Mucosa of descending colon (tissue), 3 donors: ENCODE data around the gene TOP1. TPM values are rescaled to one million over a fixed set of nuclear protein-coding genes. Genes with fewer than 3 reads are reported as not detected.

Source experiments
- ATAC-seq: fragments of 200-7000 bp; cut with Tn5 transposase; one replicate; pipeline ENCODE4 v1.9.1; 2020; ENCODE audit warnings: mild to moderate bottlenecking, moderate library complexity
- DNase-seq, 3 donors: peaks; one replicate each; pipeline ENCODE4 v3.0.0-alpha.2; 2020
- H3K36me3 ChIP-seq: fragments of 200-600 bp; one replicate; pipeline ENCODE4 v1.8.0; 2021; ENCODE audit warnings: low read depth, mild to moderate bottlenecking
- H3K4me1 ChIP-seq: fragments of 200-600 bp; one replicate; pipeline ENCODE4 v1.8.0; 2021; ENCODE audit warnings: low read depth, mild to moderate bottlenecking
- H3K4me3 ChIP-seq: fragments of 200-600 bp; one replicate; pipeline ENCODE4 v1.8.0; 2021; ENCODE audit warnings: mild to moderate bottlenecking
- H3K9me3 ChIP-seq: fragments of 200-600 bp; one replicate; pipeline ENCODE4 v1.8.0; 2021; ENCODE audit warnings: mild to moderate bottlenecking
- CTCF ChIP-seq: fragments of 200-600 bp; IDR thresholded peaks from one replicate; pipeline ENCODE4 v1.8.0; 2022; ENCODE audit warnings: antibody characterized with exemption, mild to moderate bottlenecking
- intact Hi-C, 2 donors: fragments of 100-400 bp; cut with DNase I in 1 of 2; cut with micrococcal nuclease in 1 of 2; formaldehyde crosslinking; loops; one replicate each; pipeline versions ENCODE4 v1.11.0 to v1.11.1; 2022; cut with DNase I, micrococcal nuclease
- long read RNA-seq, 2 donors: library from polyadenylated mRNA; unstranded; transcript quantifications; one replicate each; pipeline ENCODE4 v2.0.0, GENCODE V29; 2019 to 2021
- total RNA-seq, 3 donors: library from RNA; stranded (reverse); fragmentation: NEBNext Ultra II Directional in 2 of 3; extraction: Animal tissue kit (Norgen Biotek cat#: 25700) in 2 of 3; gene quantifications; one replicate each; pipeline versions ENCODE4 v1.2.1 to v1.2.4, GENCODE V29; 2021 to 2023
- donor health status: DM: no; HTN: no; CAD: no; lungs with moderate emphysema.
- donor health status: DM: no; HTN: no; CAD: no.
- donor health status: DM: no; HTN: yes; CAD: no.

Gene TOP1
- 10 to 100 TPM; 51.8 to 60.0 (median 57.7) TPM for total RNA-seq
- long read RNA-seq, donor 1, transcript TOP1-201 (21 exons, 3,738 nt), result major isoform, 28 of 49 reads
- long read RNA-seq, donor 1, partial matches to known transcripts, result 19 of 49 reads
- long read RNA-seq, donor 1, other reads (novel, unspliced or antisense), result 2 of 49 reads
- long read RNA-seq, donor 2, partial matches to known transcripts, result 20 of 21 reads
- long read RNA-seq, donor 2, other reads (novel, unspliced or antisense), result 1 of 21 reads

- peaks cover 34% of the 10 kb centered on the region for H3K4me1 ChIP-seq
- no peak for TF ChIP-seq CTCF
- no peaks in the 10 kb centered on the region for H3K9me3 ChIP-seq
- H3K4me3 ChIP-seq, result peak within 1 kb of the TSS; percentile 86
- ATAC-seq, result peak; percentile 98
- DNase-seq, result peak; percentile 100
- intact Hi-C loops, result no loop called here
- H3K36me3 ChIP-seq, result peaks cover 4% of the 10 kb centered on the region
Observed at GRCh38 chr20:41028359-41029149, at the start of gene TOP1. TOP1 (plus strand) TSS chr20:41028822; CDS start chr20:41029068, 246 bp downstream.

- H3K36me3 ChIP-seq, result no peaks in the 10 kb centered on the region
- intact Hi-C loops, result no loop called here
- H3K4me3 ChIP-seq, result no peak overlapping the region
- H3K4me1 ChIP-seq, result no peaks in the 10 kb centered on the region
- ATAC-seq, result no peak
- H3K9me3 ChIP-seq, result peaks cover 13% of the 10 kb centered on the region
- DNase-seq, result no peak
- TF ChIP-seq CTCF, result no peak
Observed at GRCh38 chr20:40979247-40979646, 49.4 kb upstream of the TOP1 start.

- H3K4me1 ChIP-seq, result no peaks in the 10 kb centered on the region
- H3K9me3 ChIP-seq, result peaks cover 13% of the 10 kb centered on the region
- DNase-seq, result no peak
- intact Hi-C loops, result no loop called here
- no peak for ATAC-seq
- H3K4me3 ChIP-seq, result no peak overlapping the region
- no peaks in the 10 kb centered on the region for H3K36me3 ChIP-seq
- no peak for TF ChIP-seq CTCF
Observed at GRCh38 chr20:40980106-40980827, 48.4 kb upstream of the TOP1 start.

GRCh38 chr20:40980828-40981310, 47.8 kb upstream of the TOP1 start:
- Histone ChIP-seq H3K4me3 (no peak overlapping the region), H3K9me3 (peaks cover 13% of the 10 kb centered on the region), H3K4me1 (no peaks in the 10 kb centered on the region), H3K36me3 (no peaks in the 10 kb centered on the region)
- intact Hi-C loops, result no loop called here
- DNase-seq, result no peak
- no peak for ATAC-seq
- no peak for TF ChIP-seq CTCF

- DNase-seq (no peak), ATAC-seq (no peak)
- peaks cover 3% of the 10 kb centered on the region for H3K9me3 ChIP-seq
- H3K4me1 ChIP-seq, result no peaks in the 10 kb centered on the region
- H3K4me3 ChIP-seq, result no peak overlapping the region
- intact Hi-C loops, result no loop called here
- H3K36me3 ChIP-seq, result no peaks in the 10 kb centered on the region
- no peak for TF ChIP-seq CTCF
Observed at GRCh38 chr20:40982415-40983145, 46.0 kb upstream of the TOP1 start.
